Stomach (tissue), 4 donors: ENCODE data around the gene MYH8.

Source experiments
- EP300 ChIP-seq: sonication (generic); formaldehyde crosslinking; IDR thresholded peaks from one replicate; pipeline ENCODE4 v1.6.1; 2017; ENCODE audit warnings: antibody characterized with exemption
- POLR2A ChIP-seq, 4 donors: fragments of 450-650 bp; IDR thresholded peaks; one replicate each; pipeline ENCODE4 v1.6.1; 2016; ENCODE audit warnings: antibody characterized with exemption in 4 of 4, control low read depth in 2 of 4, mild to moderate bottlenecking in 1 of 4, moderate library complexity in 1 of 4
- TF ChIP-seq, protein P1 (sequence below), 7 experiments: fragments of 450-650 bp in 4 of 7; fragments of 200-600 bp in 3 of 7; sonication (generic) in 3 of 7; IDR thresholded peaks; one replicate each; pipeline ENCODE4 v1.5.1; 2016 to 2019; ENCODE audit warnings: antibody characterized with exemption in 7 of 7, control low read depth in 2 of 7, mild to moderate bottlenecking in 1 of 7

DNA sequence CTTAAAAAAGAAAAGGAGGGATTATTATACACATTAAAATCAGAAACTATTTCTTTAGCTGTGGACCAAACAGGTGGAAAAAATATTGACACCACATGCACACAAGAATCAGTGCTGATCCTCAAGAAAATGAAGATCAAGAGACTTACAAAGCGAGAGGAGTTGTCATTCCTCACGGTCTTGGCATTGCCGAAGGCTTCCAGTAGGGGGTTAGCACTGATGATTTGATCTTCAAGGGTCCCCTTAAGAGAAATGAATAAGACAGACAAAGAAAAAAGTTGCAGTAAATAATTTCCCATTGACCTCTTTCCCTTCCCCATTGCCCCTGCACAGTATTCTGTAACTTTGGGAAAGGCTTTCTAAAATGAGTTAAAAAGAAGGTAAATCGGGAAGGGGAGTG is 41.7 kb upstream of the MYH8 start:
- TF ChIP-seq EP300 (no peak), POLR2A (IDR thresholded peaks at IDR 0.05) (no peak)
- TF ChIP-seq, protein P1, sequence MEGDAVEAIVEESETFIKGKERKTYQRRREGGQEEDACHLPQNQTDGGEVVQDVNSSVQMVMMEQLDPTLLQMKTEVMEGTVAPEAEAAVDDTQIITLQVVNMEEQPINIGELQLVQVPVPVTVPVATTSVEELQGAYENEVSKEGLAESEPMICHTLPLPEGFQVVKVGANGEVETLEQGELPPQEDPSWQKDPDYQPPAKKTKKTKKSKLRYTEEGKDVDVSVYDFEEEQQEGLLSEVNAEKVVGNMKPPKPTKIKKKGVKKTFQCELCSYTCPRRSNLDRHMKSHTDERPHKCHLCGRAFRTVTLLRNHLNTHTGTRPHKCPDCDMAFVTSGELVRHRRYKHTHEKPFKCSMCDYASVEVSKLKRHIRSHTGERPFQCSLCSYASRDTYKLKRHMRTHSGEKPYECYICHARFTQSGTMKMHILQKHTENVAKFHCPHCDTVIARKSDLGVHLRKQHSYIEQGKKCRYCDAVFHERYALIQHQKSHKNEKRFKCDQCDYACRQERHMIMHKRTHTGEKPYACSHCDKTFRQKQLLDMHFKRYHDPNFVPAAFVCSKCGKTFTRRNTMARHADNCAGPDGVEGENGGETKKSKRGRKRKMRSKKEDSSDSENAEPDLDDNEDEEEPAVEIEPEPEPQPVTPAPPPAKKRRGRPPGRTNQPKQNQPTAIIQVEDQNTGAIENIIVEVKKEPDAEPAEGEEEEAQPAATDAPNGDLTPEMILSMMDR (IDR thresholded peaks at IDR 0.05) = no peak
